DOHH2 (cell line): ENCODE data around the gene WNK1.

ENCODE experiments used
- H3F3A ChIP-seq: fragments of 200-600 bp; sonication (generic), shearing (Covaris generic); 2 replicates; pipeline ENCODE4 v1.6.0; 2016; ENCODE audit warnings: antibody characterized with exemption, mild to moderate bottlenecking; ENCODE audit not compliant: control insufficient read depth, insufficient read depth
- H3K27ac ChIP-seq: fragments of 200-600 bp; sonication (generic); 2 replicates; pipeline ENCODE4 v1.5.1; 2014; ENCODE audit warnings: low read depth, mild to moderate bottlenecking, low read length, moderate library complexity
- H3K27me3 ChIP-seq: fragments of 200-600 bp; sonication (generic); 2 replicates; pipeline ENCODE4 v1.6.1; 2014; ENCODE audit warnings: mild to moderate bottlenecking, low read length, mixed read lengths; ENCODE audit not compliant: control insufficient read depth
- H3K36me3 ChIP-seq: fragments of 200-600 bp; sonication (generic); 2 replicates; pipeline ENCODE4 v1.6.1; 2014; ENCODE audit warnings: mild to moderate bottlenecking, low read length, moderate library complexity, mixed read lengths; ENCODE audit not compliant: control insufficient read depth
- H3K4me1 ChIP-seq: fragments of 200-600 bp; sonication (generic); 2 replicates; pipeline ENCODE4 v1.6.1; 2014; ENCODE audit warnings: mild to moderate bottlenecking, low read length, mixed read lengths; ENCODE audit not compliant: control insufficient read depth
- H3K4me2 ChIP-seq: fragments of 200-600 bp; sonication (generic); 2 replicates; pipeline ENCODE4 v1.6.0; 2014; ENCODE audit warnings: mild to moderate bottlenecking, low read length, moderate library complexity
- H3K4me3 ChIP-seq: fragments of 200-600 bp; sonication (generic); 2 replicates; pipeline ENCODE4 v1.5.1; 2014; ENCODE audit warnings: mild to moderate bottlenecking, low read length, mixed read lengths
- H3K79me2 ChIP-seq: fragments of 200-600 bp; sonication (generic); 2 replicates; pipeline ENCODE4 v1.6.1; 2014; ENCODE audit warnings: mild to moderate bottlenecking, low read length, mixed read lengths; ENCODE audit not compliant: control insufficient read depth
- H3K9me2 ChIP-seq: fragments of 200-600 bp; sonication (generic); replicated peaks from 2 replicates; pipeline ENCODE4 v1.6.1; 2014; ENCODE audit warnings: mild to moderate bottlenecking, low read length, mixed read lengths; ENCODE audit not compliant: control insufficient read depth
- H3K9me3 ChIP-seq: fragments of 200-600 bp; sonication (generic); 2 replicates; pipeline ENCODE4 v1.6.1; 2014; ENCODE audit warnings: antibody characterized with exemption, low read length, mixed read lengths; ENCODE audit not compliant: control insufficient read depth, insufficient read depth
- H4K20me1 ChIP-seq: fragments of 200-600 bp; sonication (generic); 2 replicates; pipeline ENCODE4 v1.6.0; 2014; ENCODE audit warnings: low read depth, mild to moderate bottlenecking, antibody characterized with exemption, low read length, moderate library complexity; ENCODE audit not compliant: control insufficient read depth, insufficient read depth
- CTCF ChIP-seq: fragments of 200-600 bp; sonication (generic); IDR thresholded peaks from one replicate; pipeline ENCODE4 v1.5.1; 2014; ENCODE audit warnings: antibody characterized with exemption, mild to moderate bottlenecking, low read depth, low read length; ENCODE audit not compliant: poor library complexity, severe bottlenecking
- EZH2phosphoT487 ChIP-seq: fragments of 200-600 bp; sonication (generic); IDR thresholded peaks from 2 replicates; pipeline ENCODE4 v1.6.1; 2017; ENCODE audit warnings: borderline replicate concordance, mild to moderate bottlenecking, antibody characterized with exemption, low read length, moderate library complexity, mixed read lengths

WNK1 gene

GRCh38 chr12:886206-886605, 133.8 kb downstream of the WNK1 start:
- Histone ChIP-seq H3K4me3 (no peak overlapping the region), H3K9me3 (no peaks in the 10 kb centered on the region), H3K9me2 (no peaks in the 10 kb centered on the region), H3K36me3 (peaks cover 96% of the 10 kb centered on the region), H3K4me1 (no peaks in the 10 kb centered on the region), H3K27me3 (no peaks in the 10 kb centered on the region), H3K27ac (no peak overlapping the region), H3F3A (peaks cover 4% of the 10 kb centered on the region; the same call in 1 of the 2 replicates), H3K4me2 (no peak overlapping the region), H3K79me2 (no peaks in the 10 kb centered on the region), H4K20me1 (no peaks in the 10 kb centered on the region)
- TF ChIP-seq CTCF (no peak), EZH2phosphoT487 (no peak)

- H3K4me1 ChIP-seq = no peaks in the 10 kb centered on the region
- no peaks in the 10 kb centered on the region for H3K9me3 ChIP-seq
- H3K9me2 ChIP-seq = no peaks in the 10 kb centered on the region
- peaks cover 68% of the 10 kb centered on the region for H3K36me3 ChIP-seq
- no peak for TF ChIP-seq EZH2phosphoT487
- TF ChIP-seq CTCF = no peak
- no peak overlapping the region for H3K4me2 ChIP-seq
- H3K27me3 ChIP-seq = no peaks in the 10 kb centered on the region
- H3K4me3 ChIP-seq = no peak overlapping the region
- no peaks in the 10 kb centered on the region for H3F3A ChIP-seq
- no peak overlapping the region for H3K27ac ChIP-seq
- no peaks in the 10 kb centered on the region for H4K20me1 ChIP-seq
- H3K79me2 ChIP-seq = no peaks in the 10 kb centered on the region
Observed at GRCh38 chr12:894226-894625, 141.8 kb downstream of the WNK1 start.

GRCh38 chr12:896031-896430, 143.7 kb downstream of the WNK1 start:
- no peaks in the 10 kb centered on the region for H3F3A ChIP-seq
- no peaks in the 10 kb centered on the region for H3K27me3 ChIP-seq
- H3K4me2 ChIP-seq = no peak overlapping the region
- TF ChIP-seq CTCF = no peak
- no peaks in the 10 kb centered on the region for H3K79me2 ChIP-seq
- peaks cover 68% of the 10 kb centered on the region for H3K36me3 ChIP-seq
- no peaks in the 10 kb centered on the region for H4K20me1 ChIP-seq
- H3K4me3 ChIP-seq = no peak overlapping the region
- H3K9me2 ChIP-seq = no peaks in the 10 kb centered on the region
- H3K27ac ChIP-seq = no peak overlapping the region
- H3K9me3 ChIP-seq = no peaks in the 10 kb centered on the region
- H3K4me1 ChIP-seq = no peaks in the 10 kb centered on the region

GRCh38 chr12:897386-897785, 145.0 kb downstream of the WNK1 start:
- Histone ChIP-seq H3K79me2 (no peaks in the 10 kb centered on the region), H4K20me1 (no peaks in the 10 kb centered on the region), H3K4me3 (no peak overlapping the region), H3K36me3 (peaks cover 73% of the 10 kb centered on the region), H3K27ac (no peak overlapping the region), H3K9me2 (no peaks in the 10 kb centered on the region), H3K4me1 (no peaks in the 10 kb centered on the region), H3F3A (no peaks in the 10 kb centered on the region), H3K27me3 (no peaks in the 10 kb centered on the region), H3K4me2 (no peak overlapping the region), H3K9me3 (no peaks in the 10 kb centered on the region)
- no peak for TF ChIP-seq CTCF
- TF ChIP-seq EZH2phosphoT487 = no peak
